ENCODE data around the gene HECTD2.
"Not testable (repeated sequence)": the region's sequence is repeated elsewhere in the genome, so short reads cannot be mapped to it uniquely, and the experiment has no call there.

Gene HECTD2

DNA sequence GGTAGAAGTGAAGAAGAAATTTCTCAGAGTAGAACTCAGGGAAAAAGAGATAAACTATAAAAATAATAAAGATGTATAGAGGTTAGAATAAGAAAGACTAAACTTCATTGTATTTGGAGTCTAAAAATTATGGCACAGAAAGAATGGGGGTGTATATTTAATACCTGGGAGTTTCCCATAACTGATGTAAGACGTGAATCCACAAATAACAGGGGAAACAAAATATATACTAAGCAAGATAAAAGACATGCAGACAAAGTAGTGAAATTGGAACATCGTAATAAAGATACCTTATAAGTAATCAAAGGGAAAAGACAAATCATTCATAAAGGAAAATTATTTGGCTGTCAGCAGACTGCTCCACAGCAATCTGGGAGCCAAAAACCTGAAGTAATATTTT lies 62.8 kb downstream of the HECTD2 start:
- in situ Hi-C loops (cut with HindIII; ENCODE audit: low sequenced_read_pairs), result no loop called here

DNA sequence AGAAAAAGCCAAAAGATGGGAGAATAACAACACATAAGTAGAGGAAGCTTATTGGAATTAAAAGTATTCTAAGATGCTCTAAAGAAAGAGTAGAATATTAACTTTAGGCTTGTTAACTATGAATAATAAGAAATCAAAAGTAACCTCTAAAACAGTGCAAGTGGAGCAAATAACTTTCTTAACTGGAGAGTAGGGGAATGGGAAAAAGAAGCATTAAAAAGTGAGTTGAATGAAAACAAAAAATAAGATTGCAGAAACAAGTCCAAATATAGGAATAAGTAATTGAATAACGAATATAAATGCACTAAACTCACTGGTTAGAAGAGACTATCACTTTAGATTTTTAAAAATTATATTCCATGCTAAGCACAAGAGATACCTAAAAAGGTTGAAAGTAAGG lies 63.9 kb downstream of the HECTD2 start:
- in situ Hi-C loops (cut with HindIII; ENCODE audit: low sequenced_read_pairs), result no loop called here

DNA sequence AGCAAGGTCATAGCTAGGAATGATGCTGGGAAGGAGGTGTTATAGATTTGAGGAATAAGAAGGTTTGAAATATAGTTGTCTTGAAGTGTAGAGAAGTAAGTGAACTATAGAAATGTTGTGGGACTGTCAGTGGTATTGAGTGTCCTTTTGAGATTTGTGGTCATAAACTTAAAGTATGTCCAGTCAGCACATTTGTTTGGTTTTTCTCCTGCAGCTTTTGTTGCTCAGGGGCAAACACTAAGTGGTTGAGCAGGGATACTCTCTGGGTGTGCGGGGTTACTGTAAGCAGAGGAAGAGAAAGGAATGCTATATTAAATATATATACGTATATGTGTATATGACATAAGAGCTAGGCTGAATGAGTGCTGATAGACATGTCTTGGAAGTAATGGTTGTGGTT lies 67.1 kb downstream of the HECTD2 start:
- in situ Hi-C loops (cut with HindIII; ENCODE audit: low sequenced_read_pairs), result no loop called here

DNA sequence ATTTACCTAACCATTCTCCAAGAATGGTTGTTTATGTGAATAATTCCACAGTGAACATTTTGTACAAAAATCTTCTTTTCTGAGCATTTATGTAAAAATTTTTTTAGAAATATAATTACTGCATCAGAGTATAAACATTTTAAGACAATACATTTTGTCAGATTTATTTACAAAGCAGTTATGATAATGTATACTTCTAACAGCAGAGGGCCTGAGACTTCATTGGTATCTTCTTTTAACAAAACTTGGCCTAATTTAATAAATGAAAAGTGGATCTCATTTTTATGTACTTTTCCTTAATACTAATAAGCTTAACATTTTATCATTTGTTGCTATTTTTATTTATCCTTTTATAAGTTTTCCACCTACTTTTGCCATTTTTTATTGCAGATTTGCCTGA lies 69.4 kb downstream of the HECTD2 start:
- in situ Hi-C loops (cut with HindIII; ENCODE audit: low sequenced_read_pairs), result no loop called here

DNA sequence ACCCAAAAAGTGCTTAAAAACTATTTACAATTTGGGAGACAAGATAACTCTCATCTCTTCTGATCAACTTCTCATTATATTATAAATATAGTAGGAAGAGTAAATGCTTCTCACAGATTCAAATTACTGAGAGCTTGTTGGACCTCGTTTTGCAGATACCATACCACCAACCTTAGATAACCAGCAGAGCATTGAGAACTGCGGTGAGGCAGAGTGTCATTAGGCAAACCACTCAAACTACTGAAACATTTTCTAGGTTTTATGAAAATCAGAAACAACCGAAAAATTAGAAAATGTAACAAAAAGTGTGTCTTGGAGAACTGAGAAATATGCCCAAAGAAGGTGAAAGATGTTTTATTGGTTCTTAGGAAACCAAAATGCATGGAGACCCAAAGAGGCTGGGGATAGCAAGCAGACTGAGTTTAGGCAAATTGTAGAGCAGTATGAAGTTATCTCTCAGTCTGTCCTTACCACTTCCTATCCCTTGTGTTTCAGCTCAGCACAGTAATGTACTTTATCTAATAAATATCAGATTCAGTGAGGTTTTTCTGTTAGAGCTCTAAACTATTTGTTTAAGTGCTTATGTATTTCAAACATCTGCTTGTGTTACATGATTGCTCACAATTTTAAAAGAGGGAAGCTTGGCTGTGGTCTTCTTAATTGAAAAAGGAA lies 77.9 kb downstream of the HECTD2 start:
- in situ Hi-C loops (cut with HindIII; ENCODE audit: low sequenced_read_pairs), result loop anchor here (10.0 kb wide), 1 partner anchor 147 kb away; the partner anchor contains the start of gene PPP1R3C

DNA sequence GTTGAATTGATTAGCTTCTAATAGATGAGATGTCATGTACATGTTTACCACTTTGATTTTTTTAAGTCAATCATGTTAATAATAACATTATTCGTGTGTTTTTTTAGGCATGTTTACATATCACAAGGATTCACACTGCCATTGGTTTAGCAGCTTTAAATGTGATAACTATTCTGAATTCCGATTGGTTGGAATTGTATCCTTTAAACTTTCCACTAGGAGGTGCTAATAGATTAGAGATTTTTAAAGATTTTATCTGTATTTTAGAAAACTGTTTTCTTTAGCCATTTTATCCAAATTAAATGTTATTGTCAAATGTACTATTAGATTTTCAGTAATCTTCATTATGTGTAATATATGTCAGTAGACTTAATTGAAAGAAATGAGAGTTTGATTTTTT lies 83.2 kb downstream of the HECTD2 start:
- in situ Hi-C loops (cut with HindIII; ENCODE audit: low sequenced_read_pairs), result no loop called here

DNA sequence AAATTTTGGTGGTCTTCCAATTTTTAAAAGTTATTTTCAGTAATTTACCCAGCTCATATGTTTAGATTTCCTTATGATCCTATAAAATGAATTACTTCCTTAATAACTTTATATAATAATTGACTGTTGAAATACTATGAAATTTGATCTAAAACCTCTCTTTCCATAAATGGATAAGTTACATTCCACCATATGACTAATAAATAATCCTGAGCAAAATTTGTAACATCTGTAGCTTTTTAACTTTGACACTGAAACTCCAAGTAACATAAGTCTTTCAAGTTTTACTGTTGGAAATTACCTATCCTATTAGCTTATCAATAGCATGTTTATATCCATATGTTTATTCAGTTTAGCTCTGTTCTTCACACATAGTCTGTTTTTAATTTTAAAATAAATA lies 85.3 kb downstream of the HECTD2 start:
- in situ Hi-C loops (cut with HindIII; ENCODE audit: low sequenced_read_pairs), result no loop called here

DNA sequence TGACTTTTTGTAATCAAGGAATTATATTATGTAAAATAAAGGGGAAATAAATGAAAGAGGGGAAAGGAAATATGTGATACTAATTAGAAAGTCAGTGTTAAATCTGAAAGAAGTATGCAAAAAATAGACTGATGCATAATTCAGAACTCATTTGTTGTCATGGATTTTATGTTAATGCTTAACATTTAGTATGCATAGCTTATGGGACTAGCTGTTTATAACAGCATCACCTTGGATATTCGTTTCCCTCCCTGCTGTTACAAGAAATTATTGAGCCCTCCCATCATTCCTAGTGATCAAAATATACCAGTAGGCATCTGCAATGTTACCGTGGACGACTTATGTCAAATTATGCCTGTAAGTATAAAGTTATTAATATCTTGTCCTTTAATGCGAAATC lies 85.9 kb downstream of the HECTD2 start:
- in situ Hi-C loops (cut with HindIII; ENCODE audit: low sequenced_read_pairs), result no loop called here

DNA sequence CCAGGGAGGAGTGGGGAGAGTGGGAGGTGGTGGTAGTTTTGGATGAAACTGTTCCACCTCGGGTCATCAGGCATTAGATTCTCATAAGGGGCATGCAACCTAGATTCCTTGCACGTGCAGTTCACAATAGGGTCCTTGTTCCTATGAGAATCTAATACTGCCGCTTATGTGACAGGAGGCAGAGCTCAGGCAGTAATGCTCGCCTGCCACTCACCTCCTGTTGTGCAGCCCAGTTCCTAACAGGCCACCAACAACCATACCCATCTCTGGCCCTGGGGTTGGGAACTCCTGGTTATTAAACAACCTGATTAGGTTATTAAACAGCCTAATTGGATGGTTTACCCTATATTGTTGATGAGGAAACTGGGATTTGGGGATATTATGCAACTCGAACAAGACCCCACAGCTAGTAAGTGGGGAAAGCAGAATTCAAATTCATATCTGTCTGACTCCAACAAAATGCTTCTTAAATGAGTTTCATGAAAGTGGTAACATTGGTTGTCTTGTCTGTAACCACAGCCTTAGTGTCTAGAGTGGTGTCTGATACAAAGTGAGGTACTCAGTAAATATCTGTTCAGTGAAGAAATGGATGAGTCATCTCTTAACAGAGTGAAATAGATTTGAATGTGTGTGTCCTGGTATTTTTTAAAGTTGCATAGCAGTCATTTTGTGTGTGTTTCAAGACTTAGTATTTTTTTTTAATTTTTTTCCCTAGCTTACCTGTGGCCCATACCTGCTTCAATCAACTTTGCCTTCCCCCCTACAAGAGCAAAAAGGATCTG lies 101.6 kb downstream of the HECTD2 start:
- in situ Hi-C loops (cut with HindIII; ENCODE audit: low sequenced_read_pairs), result no loop called here

DNA sequence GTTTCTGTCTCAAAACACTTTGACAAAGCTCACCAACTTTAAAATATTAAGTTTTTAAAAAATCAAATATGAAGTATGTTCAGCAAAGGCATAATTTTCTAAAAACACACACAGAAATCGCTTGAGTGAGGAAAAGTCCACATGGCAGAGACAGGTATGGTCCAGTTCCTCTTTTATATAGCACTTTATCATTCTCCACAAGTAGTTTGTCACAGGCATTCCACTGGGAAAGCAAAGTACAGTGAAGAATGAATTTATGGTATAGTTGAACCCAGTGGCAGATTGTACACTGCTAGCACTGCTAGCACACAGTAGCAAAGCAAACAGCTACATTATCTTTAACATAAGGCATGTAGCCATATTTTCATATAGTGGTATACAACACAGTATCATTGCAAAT lies 102.3 kb downstream of the HECTD2 start:
- in situ Hi-C loops (cut with HindIII; ENCODE audit: low sequenced_read_pairs), result no loop called here

DNA sequence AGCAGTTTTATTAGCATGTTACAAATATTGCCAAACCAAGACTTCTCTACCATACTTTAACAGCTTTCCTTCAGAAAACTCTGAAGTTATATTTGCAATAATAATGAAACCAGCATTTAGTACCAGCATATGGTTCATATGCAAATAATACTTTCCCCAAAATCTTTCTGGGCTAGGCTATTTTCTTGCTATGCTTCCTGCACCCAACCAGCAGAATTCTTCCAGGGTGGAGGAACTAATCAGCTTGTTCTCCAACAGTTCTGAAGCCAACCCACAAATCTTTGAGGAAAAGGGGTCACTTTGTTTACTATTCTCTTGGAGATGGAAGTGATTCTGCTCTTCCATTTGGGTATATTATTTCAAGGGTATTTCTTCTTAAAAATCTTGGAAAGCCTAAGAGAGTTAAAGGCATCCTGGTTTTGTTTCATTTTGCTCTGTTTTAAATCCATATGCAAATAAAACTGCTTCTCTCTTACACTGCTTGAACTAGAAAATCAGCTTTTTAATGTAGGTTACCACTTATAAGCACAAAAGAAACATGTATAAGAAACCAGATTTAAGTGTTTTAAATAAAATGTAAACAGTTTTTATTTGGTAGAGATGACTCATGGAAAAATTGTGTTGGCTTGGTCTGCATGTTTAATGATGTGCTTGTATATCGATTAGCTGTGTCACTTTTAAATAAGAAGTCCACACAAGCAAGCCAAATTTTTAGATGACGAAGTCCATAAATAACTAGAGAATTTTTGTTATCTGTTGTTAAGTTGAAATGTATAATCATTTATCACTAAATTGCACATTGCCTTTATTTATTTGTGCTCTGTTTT lies 103.7 kb downstream of the HECTD2 start:
- in situ Hi-C loops (cut with HindIII; ENCODE audit: low sequenced_read_pairs), result no loop called here

DNA sequence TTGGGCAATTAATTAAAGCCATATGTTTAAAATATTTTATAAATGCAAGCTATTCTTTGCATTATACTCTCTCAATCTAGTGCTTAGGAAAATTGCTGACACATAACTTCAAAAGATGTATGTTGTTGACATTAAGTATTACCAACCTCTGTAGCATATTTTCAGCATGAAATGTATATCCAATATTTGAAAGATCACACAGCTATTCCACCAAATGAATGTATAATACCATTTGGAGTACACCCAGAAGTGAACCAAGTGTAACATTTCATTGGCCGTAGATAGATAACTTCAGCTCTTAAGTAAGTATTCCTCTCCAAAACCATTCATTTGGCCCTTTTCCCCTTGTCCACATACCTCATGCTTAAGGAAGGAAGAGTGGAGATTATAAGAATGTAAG lies 104.6 kb downstream of the HECTD2 start:
- in situ Hi-C loops (cut with HindIII; ENCODE audit: low sequenced_read_pairs), result no loop called here

DNA sequence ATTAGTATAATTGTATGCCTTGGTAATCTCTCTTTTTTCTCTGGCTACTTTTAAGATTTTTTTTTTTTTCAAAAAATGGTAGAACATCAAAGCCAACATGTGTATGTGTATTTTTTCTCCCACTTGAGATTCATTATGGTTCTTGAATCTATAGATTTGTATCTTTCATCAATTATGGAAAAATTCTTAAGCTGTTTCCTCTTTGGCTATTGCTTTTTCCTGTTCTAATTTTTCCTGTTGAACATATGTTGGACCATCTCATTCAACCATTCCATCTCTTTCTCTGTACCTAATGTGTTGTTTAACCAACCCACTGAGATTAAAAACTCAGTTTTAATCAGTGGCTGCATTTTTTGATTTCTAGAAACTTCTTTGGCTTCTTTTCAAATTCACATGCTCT lies 107.2 kb downstream of the HECTD2 start:
- in situ Hi-C loops (cut with HindIII; ENCODE audit: low sequenced_read_pairs), result no loop called here

DNA sequence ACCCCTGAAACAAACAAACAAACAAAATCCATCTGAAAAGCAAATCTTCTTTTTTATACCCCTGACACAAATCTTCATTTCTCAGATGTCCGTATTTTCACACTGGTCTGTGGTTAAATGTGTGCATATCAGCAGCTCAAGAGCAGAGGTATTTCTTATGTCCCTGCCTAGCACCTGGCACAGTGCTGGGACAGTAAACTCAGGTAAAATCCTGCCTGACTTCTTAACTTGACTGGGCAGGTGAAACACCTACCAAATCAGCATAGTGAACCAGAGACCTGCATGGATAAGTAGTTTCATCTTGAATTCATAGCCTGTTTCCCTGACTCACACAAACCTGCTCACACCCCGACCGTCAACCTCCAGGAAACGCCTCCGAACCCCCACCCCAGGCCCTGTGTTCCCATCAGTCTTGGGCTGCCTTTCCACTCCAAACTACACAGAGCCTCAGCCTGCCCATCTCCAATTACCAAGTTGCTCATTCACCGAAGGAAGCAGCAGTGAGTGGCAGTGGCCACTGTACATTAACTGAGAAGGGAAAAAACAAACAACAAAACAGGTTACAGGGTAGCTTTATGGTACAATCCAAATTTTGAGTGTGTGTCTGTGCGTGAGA lies 109.9 kb downstream of the HECTD2 start:
- in situ Hi-C loops (cut with HindIII; ENCODE audit: low sequenced_read_pairs), result no loop called here

DNA sequence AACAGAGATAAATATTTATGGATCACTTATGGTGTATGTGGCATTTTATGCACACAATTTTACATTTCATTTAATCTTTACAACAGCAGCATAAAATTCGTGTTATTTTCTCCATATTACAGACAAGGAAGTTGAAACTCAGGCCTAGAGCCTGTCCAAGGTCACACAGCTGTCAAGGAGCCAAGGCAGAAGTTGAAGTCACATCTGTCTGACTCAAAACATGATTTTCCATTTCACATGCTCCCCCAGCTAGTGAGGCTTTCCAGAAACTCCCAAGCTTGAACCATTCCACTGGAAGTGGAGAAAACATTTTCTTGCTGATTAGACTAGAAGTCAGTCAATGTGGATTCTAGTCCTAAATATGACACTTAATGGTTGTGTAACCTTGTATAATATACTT lies 110.5 kb downstream of the HECTD2 start:
- in situ Hi-C loops (cut with HindIII; ENCODE audit: low sequenced_read_pairs), result no loop called here

DNA sequence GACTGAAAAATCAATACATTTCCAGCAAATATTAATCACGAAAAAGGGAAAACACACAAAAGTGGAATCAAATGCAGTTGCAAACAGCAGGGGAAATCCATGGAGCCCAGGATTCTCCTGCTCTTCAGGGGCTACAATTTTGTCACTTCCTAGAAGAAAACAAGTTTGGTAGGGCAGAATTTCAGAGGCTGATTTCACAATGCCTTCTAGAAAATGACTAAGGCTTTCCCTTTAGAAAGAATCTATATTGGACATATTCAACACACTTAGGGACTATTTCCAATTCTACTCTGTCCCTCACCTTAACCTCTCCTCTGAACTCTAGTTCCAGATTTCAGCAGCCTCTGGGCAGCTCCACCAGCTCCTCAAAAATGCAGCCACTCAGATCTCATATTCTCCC lies 111.3 kb downstream of the HECTD2 start:
- in situ Hi-C loops (cut with HindIII; ENCODE audit: low sequenced_read_pairs), result no loop called here

DNA sequence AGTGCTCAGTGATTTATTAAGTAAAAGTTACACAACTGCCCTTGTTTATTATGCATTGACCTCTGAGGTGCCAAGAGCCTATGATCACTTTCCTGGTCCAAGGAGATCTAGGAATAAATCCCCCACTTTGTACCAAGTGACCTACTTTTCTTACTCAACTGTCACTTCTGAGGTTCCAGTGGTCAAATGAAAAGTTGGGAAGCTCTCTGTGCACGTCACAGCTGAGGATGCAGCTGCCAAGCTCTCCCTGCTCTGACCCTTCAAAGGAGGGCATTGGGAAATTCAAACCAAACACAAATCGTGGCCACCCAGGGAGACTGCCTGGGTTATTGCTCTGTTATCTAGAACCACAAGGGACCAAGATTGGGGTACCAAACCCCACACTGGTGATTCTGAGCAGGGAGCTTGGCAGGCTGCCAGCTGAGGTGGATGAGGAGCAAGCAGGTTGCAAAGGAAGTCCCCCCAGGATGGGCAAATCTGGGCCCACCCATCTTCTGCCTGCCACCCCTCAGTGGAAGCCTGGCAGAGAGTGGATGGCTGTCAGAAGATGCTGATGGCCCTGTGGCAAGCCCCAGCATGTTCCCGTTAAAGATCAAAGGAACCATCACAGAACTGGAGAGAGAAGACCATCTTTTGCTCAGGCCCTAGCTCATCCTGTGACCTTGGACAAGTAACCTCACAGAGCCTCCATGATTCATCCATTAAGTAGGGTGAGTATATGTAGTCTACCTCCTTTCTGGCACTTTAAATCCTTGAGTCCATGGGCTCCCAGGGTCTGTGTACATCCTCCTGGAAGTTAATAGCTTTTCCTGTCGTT lies 116.0 kb downstream of the HECTD2 start:
- in situ Hi-C loops (cut with HindIII; ENCODE audit: low sequenced_read_pairs), result no loop called here

DNA sequence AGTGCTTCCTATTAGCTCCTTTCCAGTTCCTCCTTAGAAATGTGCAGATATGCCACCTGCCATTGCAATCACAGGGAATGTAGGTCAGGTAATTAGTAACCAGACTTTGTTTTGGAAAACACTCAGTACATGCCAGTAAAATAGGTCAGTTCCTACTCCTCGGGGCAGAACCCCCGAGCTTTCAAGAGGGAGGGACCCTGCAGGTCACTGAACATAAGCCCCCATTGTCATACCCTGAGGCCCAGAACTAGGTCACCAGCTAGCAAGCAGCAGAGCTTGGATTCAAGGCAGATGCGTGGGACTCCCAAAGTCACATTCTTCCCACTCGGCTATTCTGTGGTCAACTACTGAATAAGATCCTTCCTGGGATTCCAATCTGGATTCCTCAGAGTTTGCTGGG lies 117.9 kb downstream of the HECTD2 start:
- in situ Hi-C loops (cut with HindIII; ENCODE audit: low sequenced_read_pairs), result no loop called here

DNA sequence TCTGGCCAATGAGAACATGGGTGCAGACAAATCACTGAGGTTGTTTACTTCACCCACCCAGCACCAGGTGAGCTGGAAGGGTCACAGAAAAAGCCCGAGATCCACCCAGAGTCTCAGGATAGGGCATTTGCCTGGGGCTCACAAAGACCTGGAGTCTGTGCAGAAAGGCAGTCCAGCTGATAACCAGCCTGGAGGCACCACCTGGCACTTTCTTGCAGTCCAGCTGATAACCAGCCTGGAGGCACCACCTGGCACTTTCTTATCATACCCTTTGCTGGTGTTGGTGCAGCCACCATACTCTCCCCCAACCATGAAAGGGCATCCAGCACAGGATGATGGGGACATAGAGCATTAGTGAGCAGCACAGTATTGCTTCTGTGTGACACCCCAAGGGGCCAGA lies 118.6 kb downstream of the HECTD2 start:
- in situ Hi-C loops (cut with HindIII; ENCODE audit: low sequenced_read_pairs), result no loop called here

DNA sequence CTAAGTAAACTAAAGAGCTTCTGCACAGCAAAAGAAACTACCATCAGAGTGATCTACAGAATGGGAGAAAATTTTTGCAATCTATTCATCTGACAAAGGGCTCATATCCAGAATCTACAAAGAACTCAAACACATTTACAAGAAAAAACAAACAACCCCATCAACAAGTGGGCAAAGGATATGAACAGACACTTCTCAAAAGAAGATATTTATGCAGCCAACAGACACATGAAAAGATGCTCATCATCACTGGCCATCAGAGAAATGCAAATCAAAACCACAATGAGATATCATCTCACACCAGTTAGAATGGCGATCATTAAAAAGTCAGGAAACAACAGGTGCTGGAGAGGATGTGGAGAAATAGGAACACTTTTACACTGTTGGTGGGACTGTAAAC lies 124.6 kb downstream of the HECTD2 start:
- in situ Hi-C loops (cut with HindIII; ENCODE audit: low sequenced_read_pairs), result not testable (repeated sequence)

Measured in DLD1 (cell line).